ENCODE data around the gene GPR3.
"Not testable (repeated sequence)": the region's sequence is repeated elsewhere in the genome, so short reads cannot be mapped to it uniquely, and the experiment has no call there.

Gene GPR3

DNA sequence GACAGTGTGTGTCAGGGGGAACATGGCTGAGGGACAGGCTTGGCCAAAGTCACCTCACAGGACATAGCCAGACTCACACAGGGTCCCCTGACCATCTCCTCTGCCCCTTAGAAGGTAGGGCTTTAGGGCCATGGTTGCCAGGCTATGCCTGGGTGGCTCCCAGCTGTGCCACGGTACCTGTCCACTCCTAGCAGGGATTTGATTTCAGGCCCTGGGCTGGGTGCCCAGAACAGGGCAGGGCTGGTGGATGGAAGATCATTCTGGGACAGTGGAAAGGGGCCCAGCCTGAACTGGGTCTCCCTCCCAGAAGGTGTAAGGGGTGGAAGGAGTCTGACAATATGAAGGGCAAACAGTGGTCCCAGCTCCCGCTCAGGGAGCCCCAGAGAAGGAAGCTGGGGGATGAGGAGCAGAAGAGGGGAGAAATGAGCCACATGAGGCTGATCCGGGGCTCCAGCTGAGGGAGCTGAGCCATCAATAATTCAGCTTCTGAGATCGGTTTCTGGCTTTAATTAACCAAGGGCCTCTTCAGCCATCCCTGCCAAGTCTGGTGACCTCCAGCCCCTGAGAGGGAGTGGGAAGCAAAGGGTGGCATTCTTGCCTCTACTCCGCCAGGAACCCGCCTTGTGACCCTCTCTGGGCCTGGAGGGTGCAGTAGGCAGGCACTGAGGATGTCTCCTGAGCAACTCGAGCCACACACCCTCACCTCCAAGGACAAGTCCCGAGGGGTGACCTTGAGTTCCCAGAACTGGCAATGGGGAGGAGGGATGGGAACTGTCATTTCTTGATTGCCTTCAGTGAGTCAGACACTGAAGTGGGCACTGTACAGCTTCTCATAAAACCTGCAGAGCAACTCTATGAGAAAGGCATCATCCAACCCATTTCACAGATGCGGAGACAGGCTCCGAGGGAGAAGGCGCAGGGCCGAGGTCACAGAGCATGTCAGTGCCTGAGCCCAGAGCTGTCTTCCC is 11.4 kb upstream of the GPR3 start:
- no peak for TF ChIP-seq CTCF (IDR thresholded peaks at IDR 0.05; ENCODE audit: low read depth, low read length, missing control alignments)
- H3K4me3 ChIP-seq (ENCODE audit: low read depth, low read length), result no peak overlapping the region
- no peak for DNase-seq (ENCODE audit: low read depth)

- H3K4me3 ChIP-seq (ENCODE audit: low read depth, low read length), result no peak overlapping the region
- no peak for TF ChIP-seq CTCF (IDR thresholded peaks at IDR 0.05; ENCODE audit: low read depth, low read length, missing control alignments)
- no peak for DNase-seq (ENCODE audit: low read depth)
Observed at GRCh38 chr1:27381969-27382762, 10.3 kb upstream of the GPR3 start.

GRCh38 chr1:27383039-27383605 is 9.3 kb upstream of the GPR3 start, which contains the start of gene CD164L2:
TSS of gene CD164L2 (minus strand) at chr1:27383333. CDS start at chr1:27383239, 94 bp downstream.
- no peak within 1 kb of the TSS for H3K4me3 ChIP-seq (ENCODE audit: low read depth, low read length)
- no peak for DNase-seq (ENCODE audit: low read depth)
- no peak for TF ChIP-seq CTCF (IDR thresholded peaks at IDR 0.05; ENCODE audit: low read depth, low read length, missing control alignments)

DNA sequence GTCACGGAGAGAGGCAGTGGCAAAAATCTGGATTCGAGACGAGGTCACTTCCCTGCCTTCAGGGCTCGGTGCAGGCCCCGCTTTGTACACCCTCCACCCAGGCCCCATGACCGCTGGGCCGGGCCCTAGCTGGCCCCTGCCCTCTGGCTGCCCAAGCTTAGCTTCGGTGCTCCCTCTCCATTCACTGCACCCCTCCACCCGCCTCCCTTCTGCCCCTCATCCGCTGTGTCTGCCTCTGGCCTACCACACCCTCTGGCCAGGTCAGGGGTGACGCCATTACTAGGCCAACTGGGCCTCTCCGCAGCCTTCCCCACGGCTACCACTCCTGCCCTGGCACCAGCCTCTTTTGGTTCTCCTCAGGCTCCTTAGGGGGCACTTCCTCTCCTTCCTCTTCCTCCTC is 8.8 kb upstream of the GPR3 start:
- no peak for DNase-seq (ENCODE audit: low read depth)
- no peak overlapping the region for H3K4me3 ChIP-seq (ENCODE audit: low read depth, low read length)
- no peak for TF ChIP-seq CTCF (IDR thresholded peaks at IDR 0.05; ENCODE audit: low read depth, low read length, missing control alignments)

- not testable (repeated sequence) for H3K4me3 ChIP-seq (ENCODE audit: low read depth, low read length); DNase-seq (ENCODE audit: low read depth)
Observed at GRCh38 chr1:27384797-27385196, 7.6 kb upstream of the GPR3 start.

GRCh38 chr1:27388337-27389005 is 4.0 kb upstream of the GPR3 start:
- H3K4me3 ChIP-seq (ENCODE audit: low read depth, low read length), result no peak overlapping the region
- DNase-seq (ENCODE audit: low read depth), result no peak
- TF ChIP-seq CTCF (IDR thresholded peaks at IDR 0.05; ENCODE audit: low read depth, low read length, missing control alignments), result peak; percentile 97

Measured in GM12864 (cell line).